Retinal pigment epithelial cell (primary cell): ENCODE data around the gene CDS2.

ENCODE experiments used
- DNase-seq: peaks from one replicate; pipeline ENCODE4 v3.0.0-alpha.2; 2010; ENCODE audit warnings: low read depth
- H3K4me3 ChIP-seq: 2 replicates; pipeline ENCODE4 v1.5.1; 2011; ENCODE audit warnings: mild to moderate bottlenecking, low read length, control low read depth, moderate library complexity
- CTCF ChIP-seq: conservative IDR thresholded peaks from 2 replicates; pipeline ENCODE4 v1.5.1; 2011; ENCODE audit warnings: low read depth, low read length, control low read depth, inconsistent platforms

Gene CDS2

GRCh38 chr20:5145365-5146098, 18.7 kb downstream of the CDS2 start:
- no peak for DNase-seq
- no peak for TF ChIP-seq CTCF
- no peak overlapping the region for H3K4me3 ChIP-seq

- no peak for TF ChIP-seq CTCF
- H3K4me3 ChIP-seq: no peak overlapping the region
- DNase-seq: no peak
Observed at GRCh38 chr20:5146099-5146668, 19.4 kb downstream of the CDS2 start.

- no peak overlapping the region for H3K4me3 ChIP-seq
- no peak for TF ChIP-seq CTCF
Observed at GRCh38 chr20:5146871-5147592, 20.2 kb downstream of the CDS2 start.

GRCh38 chr20:5148581-5148980, 21.8 kb downstream of the CDS2 start:
- no peak for TF ChIP-seq CTCF
- no peak for DNase-seq

More at GRCh38 chr20:5146871-5147592, 20.2 kb downstream of the CDS2 start:
- DNase-seq: no peak

GRCh38 chr20:5149892-5150225, 23.1 kb downstream of the CDS2 start:
- no peak overlapping the region for H3K4me3 ChIP-seq
- TF ChIP-seq CTCF: no peak
- DNase-seq: no peak

More at GRCh38 chr20:5148581-5148980, 21.8 kb downstream of the CDS2 start:
- no peak overlapping the region for H3K4me3 ChIP-seq

- DNase-seq: peak; percentile 49
- no peak for TF ChIP-seq CTCF
- no peak overlapping the region for H3K4me3 ChIP-seq
Observed at GRCh38 chr20:5150226-5151076, 23.6 kb downstream of the CDS2 start.
